HEK293 (cell line): ENCODE measurements around the gene DHRS11.

Source experiments
- GFI1B ChIP-seq: fragments of 450-650 bp; formaldehyde crosslinking; IDR thresholded peaks from 2 replicates; pipeline ENCODE4 v1.5.1; 2016; ENCODE audit warnings: missing biosample characterization, missing genetic modification characterization
- IKZF3 ChIP-seq: fragments of 450-650 bp; IDR thresholded peaks from 2 replicates; pipeline ENCODE4 v1.5.0; 2018; ENCODE audit warnings: missing biosample characterization, mild to moderate bottlenecking, missing genetic modification characterization, moderate library complexity
- KLF7 ChIP-seq: fragments of 450-650 bp; formaldehyde crosslinking; IDR thresholded peaks from 2 replicates; pipeline ENCODE4 v1.5.1; 2016; ENCODE audit warnings: missing biosample characterization, missing genetic modification characterization, borderline replicate concordance
- KLF8 ChIP-seq: fragments of 450-650 bp; formaldehyde crosslinking; IDR thresholded peaks from 2 replicates; pipeline ENCODE4 v1.5.1; 2016; ENCODE audit warnings: missing biosample characterization, missing genetic modification characterization
- KLF9 ChIP-seq: fragments of 450-650 bp; formaldehyde crosslinking; IDR thresholded peaks from 2 replicates; pipeline ENCODE4 v1.5.1; 2016; ENCODE audit warnings: missing biosample characterization, missing genetic modification characterization, low read depth
- SP3 ChIP-seq: fragments of 450-650 bp; formaldehyde crosslinking; IDR thresholded peaks from 2 replicates; pipeline ENCODE4 v1.5.1; 2016; ENCODE audit warnings: missing biosample characterization, missing genetic modification characterization
- WT1 ChIP-seq: fragments of 450-650 bp; formaldehyde crosslinking; IDR thresholded peaks from 2 replicates; pipeline ENCODE4 v1.5.1; 2016; ENCODE audit warnings: missing biosample characterization, missing genetic modification characterization
- YY1 ChIP-seq: fragments of 450-650 bp; formaldehyde crosslinking; IDR thresholded peaks from 2 replicates; pipeline ENCODE4 v1.5.1; 2018; ENCODE audit warnings: missing biosample characterization, missing genetic modification characterization
- YY2 ChIP-seq: fragments of 450-650 bp; formaldehyde crosslinking; IDR thresholded peaks from 2 replicates; pipeline ENCODE4 v1.5.1; 2016; ENCODE audit warnings: missing biosample characterization, missing genetic modification characterization
- ZBTB1 ChIP-seq: fragments of 450-650 bp; formaldehyde crosslinking; IDR thresholded peaks from 2 replicates; pipeline ENCODE4 v1.5.1; 2016; ENCODE audit warnings: missing biosample characterization, missing genetic modification characterization
- ZNF121 ChIP-seq: fragments of 450-650 bp; formaldehyde crosslinking; IDR thresholded peaks from 2 replicates; pipeline ENCODE4 v1.5.1; 2016; ENCODE audit warnings: missing biosample characterization, missing genetic modification characterization
- ZNF146 ChIP-seq: fragments of 450-650 bp; formaldehyde crosslinking; IDR thresholded peaks from 2 replicates; pipeline ENCODE4 v1.5.1; 2016; ENCODE audit warnings: missing biosample characterization, missing genetic modification characterization
- ZNF266 ChIP-seq: fragments of 450-650 bp; formaldehyde crosslinking; IDR thresholded peaks from 2 replicates; pipeline ENCODE4 v1.5.1; 2016; ENCODE audit warnings: missing biosample characterization, missing genetic modification characterization, low read depth
- ZNF335 ChIP-seq: fragments of 450-650 bp; formaldehyde crosslinking; conservative IDR thresholded peaks from 2 replicates; pipeline ENCODE4 v1.5.1; 2016; ENCODE audit warnings: missing biosample characterization, missing genetic modification characterization
- ZNF394 ChIP-seq: fragments of 450-650 bp; formaldehyde crosslinking; IDR thresholded peaks from 2 replicates; pipeline ENCODE4 v1.5.1; 2016; ENCODE audit warnings: missing biosample characterization, missing genetic modification characterization, mild to moderate bottlenecking, moderate library complexity, borderline replicate concordance
- ZNF785 ChIP-seq: fragments of 450-650 bp; formaldehyde crosslinking; IDR thresholded peaks from 2 replicates; pipeline ENCODE4 v1.5.1; 2016; ENCODE audit warnings: missing biosample characterization, missing genetic modification characterization
- ZNF791 ChIP-seq: fragments of 450-650 bp; formaldehyde crosslinking; IDR thresholded peaks from 2 replicates; pipeline ENCODE4 v1.5.1; 2016; ENCODE audit warnings: missing biosample characterization, missing genetic modification characterization
- ZNF843 ChIP-seq: fragments of 450-650 bp; formaldehyde crosslinking; IDR thresholded peaks from 2 replicates; pipeline ENCODE4 v1.5.1; 2016; ENCODE audit warnings: missing biosample characterization, missing genetic modification characterization
- ZXDB ChIP-seq: fragments of 450-650 bp; formaldehyde crosslinking; IDR thresholded peaks from 2 replicates; pipeline ENCODE4 v1.5.1; 2016; ENCODE audit warnings: missing biosample characterization, missing genetic modification characterization
- TF ChIP-seq, protein P1 (sequence below): fragments of 450-650 bp; formaldehyde crosslinking; IDR thresholded peaks from 2 replicates; pipeline ENCODE4 v1.5.1; 2017; ENCODE audit warnings: missing biosample characterization, missing genetic modification characterization
- TF ChIP-seq, protein P2 (sequence below): fragments of 450-650 bp; formaldehyde crosslinking; IDR thresholded peaks from 2 replicates; pipeline ENCODE4 v1.5.1; 2016; ENCODE audit warnings: missing biosample characterization, missing genetic modification characterization
- TF ChIP-seq, protein P3 (sequence below): fragments of 450-650 bp; formaldehyde crosslinking; IDR thresholded peaks from 2 replicates; pipeline ENCODE4 v1.5.1; 2016; ENCODE audit warnings: missing biosample characterization, missing genetic modification characterization
- TF ChIP-seq, protein P4 (sequence below): fragments of 450-650 bp; formaldehyde crosslinking; conservative IDR thresholded peaks from 2 replicates; pipeline ENCODE4 v1.5.1; 2016; ENCODE audit warnings: low read depth, missing biosample characterization, missing genetic modification characterization
- TF ChIP-seq, protein P5 (sequence below): fragments of 450-650 bp; formaldehyde crosslinking; IDR thresholded peaks from 2 replicates; pipeline ENCODE4 v1.5.1; 2017; ENCODE audit warnings: missing biosample characterization, missing genetic modification characterization
- TF ChIP-seq, protein P6 (sequence below): fragments of 450-650 bp; formaldehyde crosslinking; IDR thresholded peaks from 2 replicates; pipeline ENCODE4 v1.5.1; 2017; ENCODE audit warnings: missing biosample characterization, missing genetic modification characterization

Gene DHRS11

DNA sequence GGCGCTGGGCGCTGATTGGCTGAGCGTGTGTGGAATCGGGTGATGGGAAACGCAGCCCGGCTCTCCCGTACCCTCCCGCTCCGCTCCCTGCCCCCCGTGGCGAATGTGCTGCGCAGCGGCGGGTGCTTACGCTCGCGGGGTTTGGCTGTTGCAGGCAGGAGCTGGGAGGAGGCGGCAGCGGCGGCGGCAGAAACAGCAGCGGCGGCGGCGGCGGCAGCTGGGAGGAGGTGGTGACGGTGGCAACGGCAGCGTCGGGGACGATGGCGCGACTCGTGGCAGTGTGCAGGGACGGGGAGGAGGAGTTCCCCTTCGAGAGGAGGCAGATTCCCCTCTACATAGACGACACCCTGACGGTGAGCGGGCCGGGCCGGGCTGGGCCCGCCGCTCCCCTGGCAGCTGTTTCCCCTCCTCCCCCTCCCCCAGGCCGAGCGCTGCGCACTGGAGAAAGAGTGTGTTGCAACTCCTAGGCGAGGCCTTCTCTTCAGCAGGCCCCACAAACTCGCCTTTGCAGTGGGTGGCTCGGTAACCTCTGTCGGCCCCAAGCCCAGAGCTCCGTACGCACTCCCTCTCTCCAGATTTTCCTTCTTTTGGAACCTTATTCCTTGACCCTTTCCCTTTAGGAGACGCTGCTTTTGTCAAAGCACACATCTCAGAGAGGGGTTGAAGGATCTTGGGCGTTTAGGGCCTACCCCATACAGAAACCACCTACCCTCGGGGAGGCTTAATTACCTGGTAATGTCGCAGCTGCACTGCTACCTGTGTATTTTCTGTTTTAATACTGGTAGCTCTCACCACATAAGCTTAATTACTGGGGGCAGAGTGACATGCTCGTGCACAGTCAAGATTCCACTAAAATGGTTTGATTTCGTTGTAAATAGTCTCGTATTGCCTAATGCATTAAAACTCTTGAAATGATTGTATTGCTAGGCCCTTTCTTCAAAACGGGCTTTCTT lies 45.9 kb upstream of the DHRS11 start (continued):
- TF ChIP-seq, protein P1, sequence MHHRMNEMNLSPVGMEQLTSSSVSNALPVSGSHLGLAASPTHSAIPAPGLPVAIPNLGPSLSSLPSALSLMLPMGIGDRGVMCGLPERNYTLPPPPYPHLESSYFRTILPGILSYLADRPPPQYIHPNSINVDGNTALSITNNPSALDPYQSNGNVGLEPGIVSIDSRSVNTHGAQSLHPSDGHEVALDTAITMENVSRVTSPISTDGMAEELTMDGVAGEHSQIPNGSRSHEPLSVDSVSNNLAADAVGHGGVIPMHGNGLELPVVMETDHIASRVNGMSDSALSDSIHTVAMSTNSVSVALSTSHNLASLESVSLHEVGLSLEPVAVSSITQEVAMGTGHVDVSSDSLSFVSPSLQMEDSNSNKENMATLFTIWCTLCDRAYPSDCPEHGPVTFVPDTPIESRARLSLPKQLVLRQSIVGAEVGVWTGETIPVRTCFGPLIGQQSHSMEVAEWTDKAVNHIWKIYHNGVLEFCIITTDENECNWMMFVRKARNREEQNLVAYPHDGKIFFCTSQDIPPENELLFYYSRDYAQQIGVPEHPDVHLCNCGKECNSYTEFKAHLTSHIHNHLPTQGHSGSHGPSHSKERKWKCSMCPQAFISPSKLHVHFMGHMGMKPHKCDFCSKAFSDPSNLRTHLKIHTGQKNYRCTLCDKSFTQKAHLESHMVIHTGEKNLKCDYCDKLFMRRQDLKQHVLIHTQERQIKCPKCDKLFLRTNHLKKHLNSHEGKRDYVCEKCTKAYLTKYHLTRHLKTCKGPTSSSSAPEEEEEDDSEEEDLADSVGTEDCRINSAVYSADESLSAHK (tag by site-specific recombination) = peak; percentile 45
- TF ChIP-seq KLF9 = peak; percentile 44; the same call in 1 of the 2 replicates
- TF ChIP-seq ZNF394 (tag by site-specific recombination) = peak; percentile 73; the same call in 1 of the 2 replicates
- TF ChIP-seq ZNF785 (tag by site-specific recombination) = peak; percentile 80
- peak; percentile 21; the same call in 1 of the 2 replicates for TF ChIP-seq ZNF121 (tag by site-specific recombination)
- TF ChIP-seq, protein P2, sequence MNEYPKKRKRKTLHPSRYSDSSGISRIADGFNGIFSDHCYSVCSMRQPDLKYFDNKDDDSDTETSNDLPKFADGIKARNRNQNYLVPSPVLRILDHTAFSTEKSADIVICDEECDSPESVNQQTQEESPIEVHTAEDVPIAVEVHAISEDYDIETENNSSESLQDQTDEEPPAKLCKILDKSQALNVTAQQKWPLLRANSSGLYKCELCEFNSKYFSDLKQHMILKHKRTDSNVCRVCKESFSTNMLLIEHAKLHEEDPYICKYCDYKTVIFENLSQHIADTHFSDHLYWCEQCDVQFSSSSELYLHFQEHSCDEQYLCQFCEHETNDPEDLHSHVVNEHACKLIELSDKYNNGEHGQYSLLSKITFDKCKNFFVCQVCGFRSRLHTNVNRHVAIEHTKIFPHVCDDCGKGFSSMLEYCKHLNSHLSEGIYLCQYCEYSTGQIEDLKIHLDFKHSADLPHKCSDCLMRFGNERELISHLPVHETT (tag by site-specific recombination) = no peak; the same call in 1 of the 2 replicates
- no peak for TF ChIP-seq ZBTB1 (tag by site-specific recombination)
- 0 out of 2 replicates have a peak, but pooled peaks have one; percentile 24 for TF ChIP-seq GFI1B (tag by site-specific recombination)
- TF ChIP-seq IKZF3 (tag by site-specific recombination) = peak; percentile 88
- peak; percentile 38; the same call in 1 of the 2 replicates for TF ChIP-seq YY2
- TF ChIP-seq ZNF335 (tag by site-specific recombination) = peak; percentile 65
- TF ChIP-seq ZNF791 (tag by site-specific recombination) = no peak
- TF ChIP-seq, protein P3, sequence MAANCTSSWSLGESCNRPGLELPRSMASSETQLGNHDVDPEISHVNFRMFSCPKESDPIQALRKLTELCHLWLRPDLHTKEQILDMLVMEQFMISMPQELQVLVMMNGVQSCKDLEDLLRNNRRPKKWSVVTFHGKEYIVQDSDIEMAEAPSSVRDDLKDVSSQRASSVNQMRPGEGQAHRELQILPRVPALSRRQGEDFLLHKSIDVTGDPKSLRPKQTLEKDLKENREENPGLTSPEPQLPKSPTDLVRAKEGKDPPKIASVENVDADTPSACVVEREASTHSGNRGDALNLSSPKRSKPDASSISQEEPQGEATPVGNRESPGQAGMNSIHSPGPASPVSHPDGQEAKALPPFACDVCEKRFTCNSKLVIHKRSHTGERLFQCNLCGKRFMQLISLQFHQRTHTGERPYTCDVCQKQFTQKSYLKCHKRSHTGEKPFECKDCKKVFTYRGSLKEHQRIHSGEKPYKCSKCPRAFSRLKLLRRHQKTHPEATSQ (tag by site-specific recombination) = peak; percentile 81; the same call in 1 of the 2 replicates
- TF ChIP-seq KLF8 (tag by site-specific recombination) = peak; percentile 85; the same call in 1 of the 2 replicates
- no peak for TF ChIP-seq ZNF266 (tag by site-specific recombination)
- TF ChIP-seq KLF7 = 0 out of 2 replicates have a peak, but pooled peaks have one; percentile 38
- TF ChIP-seq, protein P4, sequence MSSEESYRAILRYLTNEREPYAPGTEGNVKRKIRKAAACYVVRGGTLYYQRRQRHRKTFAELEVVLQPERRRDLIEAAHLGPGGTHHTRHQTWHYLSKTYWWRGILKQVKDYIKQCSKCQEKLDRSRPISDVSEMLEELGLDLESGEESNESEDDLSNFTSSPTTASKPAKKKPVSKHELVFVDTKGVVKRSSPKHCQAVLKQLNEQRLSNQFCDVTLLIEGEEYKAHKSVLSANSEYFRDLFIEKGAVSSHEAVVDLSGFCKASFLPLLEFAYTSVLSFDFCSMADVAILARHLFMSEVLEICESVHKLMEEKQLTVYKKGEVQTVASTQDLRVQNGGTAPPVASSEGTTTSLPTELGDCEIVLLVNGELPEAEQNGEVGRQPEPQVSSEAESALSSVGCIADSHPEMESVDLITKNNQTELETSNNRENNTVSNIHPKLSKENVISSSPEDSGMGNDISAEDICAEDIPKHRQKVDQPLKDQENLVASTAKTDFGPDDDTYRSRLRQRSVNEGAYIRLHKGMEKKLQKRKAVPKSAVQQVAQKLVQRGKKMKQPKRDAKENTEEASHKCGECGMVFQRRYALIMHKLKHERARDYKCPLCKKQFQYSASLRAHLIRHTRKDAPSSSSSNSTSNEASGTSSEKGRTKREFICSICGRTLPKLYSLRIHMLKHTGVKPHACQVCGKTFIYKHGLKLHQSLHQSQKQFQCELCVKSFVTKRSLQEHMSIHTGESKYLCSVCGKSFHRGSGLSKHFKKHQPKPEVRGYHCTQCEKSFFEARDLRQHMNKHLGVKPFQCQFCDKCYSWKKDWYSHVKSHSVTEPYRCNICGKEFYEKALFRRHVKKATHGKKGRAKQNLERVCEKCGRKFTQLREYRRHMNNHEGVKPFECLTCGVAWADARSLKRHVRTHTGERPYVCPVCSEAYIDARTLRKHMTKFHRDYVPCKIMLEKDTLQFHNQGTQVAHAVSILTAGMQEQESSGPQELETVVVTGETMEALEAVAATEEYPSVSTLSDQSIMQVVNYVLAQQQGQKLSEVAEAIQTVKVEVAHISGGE (tag by site-specific recombination) = peak; percentile 52; the same call in 1 of the 2 replicates
- peak; percentile 62 for TF ChIP-seq ZNF843 (tag by site-specific recombination)
- TF ChIP-seq YY1 (tag by site-specific recombination) = no peak
- peak; percentile 92 for TF ChIP-seq WT1 (tag by site-specific recombination)
- TF ChIP-seq, protein P5, sequence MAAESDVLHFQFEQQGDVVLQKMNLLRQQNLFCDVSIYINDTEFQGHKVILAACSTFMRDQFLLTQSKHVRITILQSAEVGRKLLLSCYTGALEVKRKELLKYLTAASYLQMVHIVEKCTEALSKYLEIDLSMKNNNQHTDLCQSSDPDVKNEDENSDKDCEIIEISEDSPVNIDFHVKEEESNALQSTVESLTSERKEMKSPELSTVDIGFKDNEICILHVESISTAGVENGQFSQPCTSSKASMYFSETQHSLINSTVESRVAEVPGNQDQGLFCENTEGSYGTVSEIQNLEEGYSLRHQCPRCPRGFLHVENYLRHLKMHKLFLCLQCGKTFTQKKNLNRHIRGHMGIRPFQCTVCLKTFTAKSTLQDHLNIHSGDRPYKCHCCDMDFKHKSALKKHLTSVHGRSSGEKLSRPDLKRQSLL = peak; percentile 38; the same call in 1 of the 2 replicates
- TF ChIP-seq ZXDB = peak; percentile 43; the same call in 1 of the 2 replicates
- peak; percentile 60 for TF ChIP-seq SP3 (tag by site-specific recombination)
- TF ChIP-seq, protein P6, sequence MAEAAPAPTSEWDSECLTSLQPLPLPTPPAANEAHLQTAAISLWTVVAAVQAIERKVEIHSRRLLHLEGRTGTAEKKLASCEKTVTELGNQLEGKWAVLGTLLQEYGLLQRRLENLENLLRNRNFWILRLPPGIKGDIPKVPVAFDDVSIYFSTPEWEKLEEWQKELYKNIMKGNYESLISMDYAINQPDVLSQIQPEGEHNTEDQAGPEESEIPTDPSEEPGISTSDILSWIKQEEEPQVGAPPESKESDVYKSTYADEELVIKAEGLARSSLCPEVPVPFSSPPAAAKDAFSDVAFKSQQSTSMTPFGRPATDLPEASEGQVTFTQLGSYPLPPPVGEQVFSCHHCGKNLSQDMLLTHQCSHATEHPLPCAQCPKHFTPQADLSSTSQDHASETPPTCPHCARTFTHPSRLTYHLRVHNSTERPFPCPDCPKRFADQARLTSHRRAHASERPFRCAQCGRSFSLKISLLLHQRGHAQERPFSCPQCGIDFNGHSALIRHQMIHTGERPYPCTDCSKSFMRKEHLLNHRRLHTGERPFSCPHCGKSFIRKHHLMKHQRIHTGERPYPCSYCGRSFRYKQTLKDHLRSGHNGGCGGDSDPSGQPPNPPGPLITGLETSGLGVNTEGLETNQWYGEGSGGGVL = peak; percentile 92
- TF ChIP-seq ZNF146 (tag by site-specific recombination) = peak; percentile 19; the same call in 1 of the 2 replicates
